ENCODE data around the gene ZBTB43. TPM values are rescaled to one million over a fixed set of nuclear protein-coding genes. Genes with fewer than 3 reads are reported as not detected.
"Not testable (repeated sequence)": the region's sequence is repeated elsewhere in the genome, so short reads cannot be mapped to it uniquely, and the experiment has no call there.

ZBTB43 gene
- total RNA-seq, 4 donors from 2014 or later: 21.2 to 46.1 (median 32.2) TPM

GRCh38 chr9:126819482-126819881, 14.6 kb downstream of the ZBTB43 start:
- no peaks in the 10 kb centered on the region for H3K4me1 ChIP-seq
- 91% methylated on average over 1 of the region's 1 CpG for WGBS
- peaks cover 7% of the 10 kb centered on the region for H3K9me3 ChIP-seq
- no peak overlapping the region for H3K27ac ChIP-seq
- no peaks in the 10 kb centered on the region for H3K27me3 ChIP-seq
- no peak for DNase-seq (ENCODE audit: low spot score in 2 of 2)
- H3K36me3 ChIP-seq: peaks cover 23% of the 10 kb centered on the region
- no peak for TF ChIP-seq POLR2AphosphoS5 (IDR thresholded peaks at IDR 0.05)
- TF ChIP-seq POLR2A (IDR thresholded peaks at IDR 0.05): no peak
- TF ChIP-seq, protein P1, sequence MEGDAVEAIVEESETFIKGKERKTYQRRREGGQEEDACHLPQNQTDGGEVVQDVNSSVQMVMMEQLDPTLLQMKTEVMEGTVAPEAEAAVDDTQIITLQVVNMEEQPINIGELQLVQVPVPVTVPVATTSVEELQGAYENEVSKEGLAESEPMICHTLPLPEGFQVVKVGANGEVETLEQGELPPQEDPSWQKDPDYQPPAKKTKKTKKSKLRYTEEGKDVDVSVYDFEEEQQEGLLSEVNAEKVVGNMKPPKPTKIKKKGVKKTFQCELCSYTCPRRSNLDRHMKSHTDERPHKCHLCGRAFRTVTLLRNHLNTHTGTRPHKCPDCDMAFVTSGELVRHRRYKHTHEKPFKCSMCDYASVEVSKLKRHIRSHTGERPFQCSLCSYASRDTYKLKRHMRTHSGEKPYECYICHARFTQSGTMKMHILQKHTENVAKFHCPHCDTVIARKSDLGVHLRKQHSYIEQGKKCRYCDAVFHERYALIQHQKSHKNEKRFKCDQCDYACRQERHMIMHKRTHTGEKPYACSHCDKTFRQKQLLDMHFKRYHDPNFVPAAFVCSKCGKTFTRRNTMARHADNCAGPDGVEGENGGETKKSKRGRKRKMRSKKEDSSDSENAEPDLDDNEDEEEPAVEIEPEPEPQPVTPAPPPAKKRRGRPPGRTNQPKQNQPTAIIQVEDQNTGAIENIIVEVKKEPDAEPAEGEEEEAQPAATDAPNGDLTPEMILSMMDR (IDR thresholded peaks at IDR 0.05): no peak
- TF ChIP-seq EP300 (IDR thresholded peaks at IDR 0.05): no peak
- H3K4me3 ChIP-seq: no peak overlapping the region

GRCh38 chr9:126822278-126822677, 17.4 kb downstream of the ZBTB43 start:
- Histone ChIP-seq H3K27me3 (no peaks in the 10 kb centered on the region), H3K9me3 (peaks cover 7% of the 10 kb centered on the region), H3K4me1 (no peaks in the 10 kb centered on the region), H3K27ac (no peak overlapping the region), H3K4me3 (no peak overlapping the region), H3K36me3 (peaks cover 29% of the 10 kb centered on the region)
- TF ChIP-seq POLR2AphosphoS5 (IDR thresholded peaks at IDR 0.05) (no peak), EP300 (IDR thresholded peaks at IDR 0.05) (no peak), POLR2A (IDR thresholded peaks at IDR 0.05) (no peak)
- WGBS: 43% methylated on average over 2 of the region's 2 CpGs
- DNase-seq (ENCODE audit: low spot score in 2 of 2): no peak

DNA sequence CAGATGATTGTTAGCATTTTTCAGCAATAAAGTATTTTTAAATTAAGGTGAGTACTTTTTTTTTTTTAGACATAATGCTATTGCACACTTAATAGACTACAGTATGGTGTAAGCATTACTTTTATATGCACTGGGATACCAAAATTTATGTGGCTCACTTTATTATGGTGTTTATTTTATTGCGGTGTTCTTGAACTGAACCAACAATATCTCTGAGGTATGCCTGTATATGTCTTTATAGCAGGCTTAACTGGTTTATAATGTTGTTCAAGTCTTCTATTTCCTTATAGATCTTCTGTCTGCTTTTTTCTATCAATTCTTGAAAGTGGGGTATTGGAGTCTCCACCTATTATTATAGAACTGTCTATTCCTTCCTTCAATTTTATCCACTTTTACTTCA, 18.0 kb downstream of the ZBTB43 start:
- Histone ChIP-seq H3K27ac (no peak overlapping the region), H3K4me1 (no peaks in the 10 kb centered on the region), H3K9me3 (peaks cover 7% of the 10 kb centered on the region), H3K27me3 (no peaks in the 10 kb centered on the region), H3K4me3 (no peak overlapping the region), H3K36me3 (peaks cover 33% of the 10 kb centered on the region)
- no peak for DNase-seq (ENCODE audit: low spot score in 2 of 2)
- TF ChIP-seq, protein P1 (IDR thresholded peaks at IDR 0.05): no peak
- no peak for TF ChIP-seq EP300 (IDR thresholded peaks at IDR 0.05)
- no peak for TF ChIP-seq POLR2AphosphoS5 (IDR thresholded peaks at IDR 0.05)
- no peak for TF ChIP-seq POLR2A (IDR thresholded peaks at IDR 0.05)
- 89% methylated on average over 1 of the region's 1 CpG for WGBS

- not testable (repeated sequence) for H3K27me3 ChIP-seq; DNase-seq (ENCODE audit: low spot score in 2 of 2); H3K4me1 ChIP-seq; H3K9me3 ChIP-seq; H3K27ac ChIP-seq; H3K4me3 ChIP-seq
- H3K36me3 ChIP-seq: peaks cover 24% of the 10 kb centered on the region
- WGBS: 97% methylated on average over 7 of the region's 7 CpGs
These were observed 19.2 kb downstream of the ZBTB43 start for GRCh38 chr9:126824052-126824451.

- Histone ChIP-seq H3K27me3 (no peaks in the 10 kb centered on the region), H3K36me3 (peaks cover 27% of the 10 kb centered on the region)
- 93% methylated on average over 7 of the region's 7 CpGs for WGBS
These were observed 22.4 kb downstream of the ZBTB43 start for GRCh38 chr9:126827227-126827626.

GRCh38 chr9:126829035-126829434, 24.2 kb downstream of the ZBTB43 start:
- TF ChIP-seq, protein P1 (IDR thresholded peaks at IDR 0.05): no peak
- TF ChIP-seq POLR2AphosphoS5 (IDR thresholded peaks at IDR 0.05) (no peak), POLR2A (IDR thresholded peaks at IDR 0.05) (no peak), EP300 (IDR thresholded peaks at IDR 0.05) (no peak)
- no peaks in the 10 kb centered on the region for H3K9me3 ChIP-seq
- DNase-seq (ENCODE audit: low spot score in 2 of 2): no peak
- H3K4me3 ChIP-seq: no peak overlapping the region
- H3K4me1 ChIP-seq: no peaks in the 10 kb centered on the region
- no peak overlapping the region for H3K27ac ChIP-seq
- 97% methylated on average over 1 of the region's 1 CpG for WGBS
- H3K27me3 ChIP-seq: no peaks in the 10 kb centered on the region
- H3K36me3 ChIP-seq: peaks cover 45% of the 10 kb centered on the region

More at GRCh38 chr9:126827227-126827626, 22.4 kb downstream of the ZBTB43 start:
- Histone ChIP-seq H3K4me1 (no peaks in the 10 kb centered on the region), H3K4me3 (no peak overlapping the region), H3K9me3 (no peaks in the 10 kb centered on the region), H3K27ac (no peak overlapping the region)
- DNase-seq (ENCODE audit: low spot score in 2 of 2): no peak
- no peak for TF ChIP-seq POLR2AphosphoS5 (IDR thresholded peaks at IDR 0.05)
- TF ChIP-seq, protein P1 (IDR thresholded peaks at IDR 0.05): no peak
- TF ChIP-seq POLR2A (IDR thresholded peaks at IDR 0.05): no peak
- TF ChIP-seq EP300 (IDR thresholded peaks at IDR 0.05): no peak
